SH-SY5Y (cell line): Measurements from ENCODE around the gene SLC45A3.

Source experiments
- GATA2 ChIP-seq: IDR thresholded peaks from 2 replicates; pipeline ENCODE4 v1.6.1; 2011; ENCODE audit warnings: mild to moderate bottlenecking, low read depth, low read length
- GATA3 ChIP-seq: IDR thresholded peaks from 2 replicates; pipeline ENCODE4 v1.6.1; 2011; ENCODE audit warnings: low read depth, mild to moderate bottlenecking, low read length, moderate library complexity

SLC45A3 gene

GRCh38 chr1:205642679-205643307, 37.5 kb downstream of the SLC45A3 start:
- TF ChIP-seq GATA2, result no peak
- no peak for TF ChIP-seq GATA3

GRCh38 chr1:205639567-205639966, 40.7 kb downstream of the SLC45A3 start:
- no peak for TF ChIP-seq GATA2

- TF ChIP-seq GATA3, result no peak
- TF ChIP-seq GATA2, result no peak
These were observed 42.3 kb downstream of the SLC45A3 start for GRCh38 chr1:205637854-205638468.

DNA sequence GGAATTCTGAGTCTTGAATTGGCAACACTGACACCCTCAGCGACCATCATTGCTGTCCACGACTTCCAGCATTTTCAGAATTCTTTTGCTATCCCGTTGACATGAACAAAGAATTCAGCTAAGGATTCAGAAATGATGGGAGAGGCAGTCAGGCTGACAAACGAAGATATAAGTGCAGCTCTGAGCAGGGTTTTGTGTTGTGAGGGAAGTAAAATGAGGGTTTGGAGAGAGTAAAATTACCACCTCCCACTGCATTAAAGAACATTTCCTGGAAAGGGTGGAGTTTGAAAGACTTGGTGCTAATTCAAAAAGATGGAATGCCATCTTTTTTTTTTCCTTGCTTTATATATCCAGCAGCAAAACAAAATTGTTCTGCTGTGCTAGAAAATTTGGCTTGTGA, 43.6 kb downstream of the SLC45A3 start:
- TF ChIP-seq GATA2 (no peak), GATA3 (no peak)

GRCh38 chr1:205633421-205633976, 46.8 kb downstream of the SLC45A3 start:
- TF ChIP-seq GATA2 (no peak), GATA3 (no peak)

- TF ChIP-seq GATA3 (no peak), GATA2 (no peak)
These were observed 47.6 kb downstream of the SLC45A3 start for GRCh38 chr1:205632669-205633169.

GRCh38 chr1:205631768-205632668, 48.3 kb downstream of the SLC45A3 start, which contains the start of gene ELK4:
Gene ELK4, minus strand, starts transcription at chr1:205632011. Its CDS starts 8,129 bp downstream, at chr1:205623882.
- TF ChIP-seq GATA3 (no peak), GATA2 (no peak)

GRCh38 chr1:205631010-205631767, 49.1 kb downstream of the SLC45A3 start:
- TF ChIP-seq GATA2 (no peak), GATA3 (no peak)

DNA sequence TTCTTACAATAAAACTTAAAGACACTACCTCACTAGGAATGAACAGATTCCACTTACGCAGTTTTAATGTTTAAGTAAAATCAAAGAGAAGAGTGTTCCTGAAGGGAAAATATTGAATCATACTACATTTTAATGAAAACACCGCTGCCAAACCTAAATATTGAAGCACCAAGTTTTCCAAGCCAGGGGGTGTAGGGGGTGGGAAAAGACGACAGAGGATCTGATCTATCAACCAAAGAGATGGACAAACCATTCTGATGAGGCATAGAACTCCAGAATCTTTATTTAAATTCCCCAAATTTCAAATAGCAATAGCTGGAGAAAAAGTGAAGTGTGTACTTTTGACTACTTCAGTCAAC, 49.7 kb downstream of the SLC45A3 start:
- TF ChIP-seq GATA3, result no peak
- TF ChIP-seq GATA2, result no peak

GRCh38 chr1:205630241-205630640, 50.1 kb downstream of the SLC45A3 start:
- no peak for TF ChIP-seq GATA2
- no peak for TF ChIP-seq GATA3

DNA sequence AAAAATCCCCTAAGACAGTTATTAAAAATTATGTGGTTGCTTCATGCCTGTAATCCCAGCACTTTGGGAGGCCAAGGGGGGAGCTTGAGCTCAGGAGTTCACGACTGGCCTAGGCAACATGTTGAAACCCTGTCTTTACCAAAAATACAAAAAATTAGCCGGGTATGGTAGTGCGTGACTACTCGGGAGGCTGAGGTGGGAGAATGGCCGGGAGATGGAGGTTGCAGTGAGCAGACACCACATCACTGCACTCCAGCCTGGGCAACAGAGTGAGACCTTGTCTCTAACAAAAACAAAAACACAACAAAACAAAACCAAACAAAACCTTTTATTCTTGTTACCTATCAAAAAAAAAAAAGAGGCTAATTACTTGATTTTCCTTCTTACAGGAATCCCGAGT, 50.6 kb downstream of the SLC45A3 start:
- no peak for TF ChIP-seq GATA3
- TF ChIP-seq GATA2, result no peak

- TF ChIP-seq GATA3, result no peak
These were observed 52.4 kb downstream of the SLC45A3 start for GRCh38 chr1:205627956-205628355.

GRCh38 chr1:205626216-205626615, 54.1 kb downstream of the SLC45A3 start:
- TF ChIP-seq GATA2, result no peak
- no peak for TF ChIP-seq GATA3
